ENCODE measurements around the gene KRT77. TPM values are rescaled to one million over a fixed set of nuclear protein-coding genes. Genes with fewer than 3 reads are reported as not detected.
"Not testable (repeated sequence)": the region's sequence is repeated elsewhere in the genome, so short reads cannot be mapped to it uniquely, and the experiment has no call there.

Gene KRT77
- total RNA-seq (not detected), polyA plus RNA-seq (under 1 TPM in 2 of 3 donors, not detected in 1; 0.01 to 0.04 TPM)
- long read RNA-seq, donor 1 = 0 reads
- long read RNA-seq, donor 2 = 0 reads

GRCh38 chr12:52703424-52703823 lies at the start of gene KRT77:
TSS of gene KRT77 (minus strand) at chr12:52703524. CDS start at chr12:52703434, 90 bp downstream.
- peaks cover 0 to 21% (median 0%) of the 10 kb centered on the region in 3 donors for H3K27me3 ChIP-seq (ENCODE audit: insufficient read depth in 3 of 3, low read length in 2 of 3)
- DNase-seq (no peak), ATAC-seq (no peak)
- H3K4me3 ChIP-seq = no peak within 1 kb of the TSS
- no peaks in the 10 kb centered on the region for H3K36me3 ChIP-seq (ENCODE audit: insufficient read depth in 1 of 2, low read depth in 1 of 2)
- H3K4me1 ChIP-seq = no peaks in the 10 kb centered on the region
- no peak within 1 kb of the TSS for H3K27ac ChIP-seq
- H3K9me3 ChIP-seq = no peaks in the 10 kb centered on the region
- no peak for TF ChIP-seq CTCF (IDR thresholded peaks at IDR 0.05)
- intact Hi-C loops (cut with DNase I) = no loop called here
- WGBS, 3 donors = 76 to 84% (median 78%) methylated on average over 2 of the region's 2 CpGs

GRCh38 chr12:52752516-52752915 lies 49.2 kb upstream of the KRT77 start:
- TF ChIP-seq CTCF (IDR thresholded peaks at IDR 0.05) = no peak
- WGBS, 3 donors = 73 to 80% (median 77%) methylated on average over 2 of the region's 2 CpGs
- no peak for ATAC-seq
- peaks cover 0 to 29% (median 7%) of the 10 kb centered on the region in 3 donors for H3K27me3 ChIP-seq (ENCODE audit: insufficient read depth in 3 of 3, low read length in 2 of 3)
- H3K9me3 ChIP-seq = no peaks in the 10 kb centered on the region
- H3K27ac ChIP-seq = no peak overlapping the region
- H3K36me3 ChIP-seq (ENCODE audit: insufficient read depth in 1 of 2, low read depth in 1 of 2) = no peaks in the 10 kb centered on the region
- intact Hi-C loops (cut with DNase I) = no loop called here
- no peaks in the 10 kb centered on the region for H3K4me1 ChIP-seq
- no peak overlapping the region for H3K4me3 ChIP-seq
- no peak for DNase-seq

GRCh38 chr12:52751795-52752194 lies 48.5 kb upstream of the KRT77 start:
- no peaks in the 10 kb centered on the region for H3K9me3 ChIP-seq
- no peaks in the 10 kb centered on the region for H3K4me1 ChIP-seq
- TF ChIP-seq CTCF (IDR thresholded peaks at IDR 0.05) = no peak
- H3K36me3 ChIP-seq (ENCODE audit: insufficient read depth in 1 of 2, low read depth in 1 of 2) = no peaks in the 10 kb centered on the region
- H3K27ac ChIP-seq = no peak overlapping the region
- H3K27me3 ChIP-seq (ENCODE audit: insufficient read depth in 3 of 3, low read length in 2 of 3) = peaks cover 0 to 28% (median 7%) of the 10 kb centered on the region in 3 donors
- ATAC-seq (no peak), DNase-seq (no peak)
- H3K4me3 ChIP-seq = no peak overlapping the region
- intact Hi-C loops (cut with DNase I) = no loop called here

GRCh38 chr12:52750532-52750931 lies 47.2 kb upstream of the KRT77 start:
- DNase-seq; H3K9me3 ChIP-seq; ATAC-seq; H3K36me3 ChIP-seq (ENCODE audit: insufficient read depth in 1 of 2, low read depth in 1 of 2); H3K4me3 ChIP-seq; H3K4me1 ChIP-seq; intact Hi-C loops (cut with DNase I); H3K27ac ChIP-seq: not testable (repeated sequence)
- H3K27me3 ChIP-seq (ENCODE audit: insufficient read depth in 3 of 3, low read length in 2 of 3) = peaks cover 0 to 21% (median 2%) of the 10 kb centered on the region in 3 donors
- WGBS, 3 donors = 70 to 77% (median 73%) methylated on average over 3 of the region's 3 CpGs

- no peaks in the 10 kb centered on the region for H3K4me1 ChIP-seq
- TF ChIP-seq CTCF (IDR thresholded peaks at IDR 0.05) = no peak
- intact Hi-C loops (cut with DNase I) = no loop called here
- no peak overlapping the region for H3K4me3 ChIP-seq
- no peaks in the 10 kb centered on the region for H3K36me3 ChIP-seq (ENCODE audit: insufficient read depth in 1 of 2, low read depth in 1 of 2)
- H3K27me3 ChIP-seq (ENCODE audit: insufficient read depth in 3 of 3, low read length in 2 of 3) = peaks cover 0 to 21% (median 1%) of the 10 kb centered on the region in 3 donors
- H3K9me3 ChIP-seq = no peaks in the 10 kb centered on the region
- DNase-seq = no peak
- no peak overlapping the region for H3K27ac ChIP-seq
- WGBS, 3 donors = 37 to 52% (median 42%) methylated on average over 3 of the region's 3 CpGs
- no peak for ATAC-seq
These were observed 46.5 kb upstream of the KRT77 start for GRCh38 chr12:52749827-52750226.
